Progenitor cell of endocrine pancreas (in vitro differentiated cells): ENCODE results near the gene PPP1CB. TPM values are rescaled to one million over a fixed set of nuclear protein-coding genes. Genes with fewer than 3 reads are reported as not detected.

Experiments used
- DNase-seq: peaks from one replicate; pipeline ENCODE4 v3.0.0; 2021; ENCODE audit warnings: low spot score; ENCODE audit not compliant: unreplicated experiment
- H3K27ac Mint-ChIP-seq: 2 replicates; pipeline ENCODE4 v1.8.0; 2021; ENCODE audit warnings: mild to moderate bottlenecking, moderate library complexity, mixed read lengths
- H3K27me3 Mint-ChIP-seq: 2 replicates; pipeline ENCODE4 v1.8.0; 2021; ENCODE audit warnings: mixed read lengths
- H3K36me3 Mint-ChIP-seq: 2 replicates; pipeline ENCODE4 v1.8.0; 2022; ENCODE audit warnings: mixed read lengths; ENCODE audit not compliant: insufficient read depth
- H3K4me1 Mint-ChIP-seq: 2 replicates; pipeline ENCODE4 v1.8.0; 2021; ENCODE audit warnings: low read depth, mixed read lengths
- H3K4me3 Mint-ChIP-seq: 2 replicates; pipeline ENCODE4 v1.8.0; 2021; ENCODE audit warnings: low read depth, mild to moderate bottlenecking, moderate library complexity, mixed read lengths
- H3K9me3 Mint-ChIP-seq: 2 replicates; pipeline ENCODE4 v1.8.0; 2021; ENCODE audit warnings: low read depth, mixed read lengths
- long read RNA-seq: library from polyadenylated mRNA; unstranded; transcript quantifications from one replicate; pipeline ENCODE4 v2.0.0, GENCODE V29; 2020
- total RNA-seq: library from RNA; stranded (reverse); gene quantifications from 2 replicates; pipeline ENCODE4 v1.2.1, GENCODE V29; 2021
- TF ChIP-seq, protein P1 (sequence below): fragments of 200-600 bp; sonication (generic); IDR thresholded peaks from one replicate; pipeline ENCODE4 v1.5.0; 2021; ENCODE audit warnings: antibody characterized with exemption, mild to moderate bottlenecking; ENCODE audit not compliant: unreplicated experiment

Gene PPP1CB
- total RNA-seq: 192 and 193 TPM in 2 replicates
- long read RNA-seq, full-length matches to known transcripts: 198 of 247 reads
- long read RNA-seq, partial matches to known transcripts: 29 of 247 reads
- long read RNA-seq, other reads (novel, unspliced or antisense): 20 of 247 reads

DNA sequence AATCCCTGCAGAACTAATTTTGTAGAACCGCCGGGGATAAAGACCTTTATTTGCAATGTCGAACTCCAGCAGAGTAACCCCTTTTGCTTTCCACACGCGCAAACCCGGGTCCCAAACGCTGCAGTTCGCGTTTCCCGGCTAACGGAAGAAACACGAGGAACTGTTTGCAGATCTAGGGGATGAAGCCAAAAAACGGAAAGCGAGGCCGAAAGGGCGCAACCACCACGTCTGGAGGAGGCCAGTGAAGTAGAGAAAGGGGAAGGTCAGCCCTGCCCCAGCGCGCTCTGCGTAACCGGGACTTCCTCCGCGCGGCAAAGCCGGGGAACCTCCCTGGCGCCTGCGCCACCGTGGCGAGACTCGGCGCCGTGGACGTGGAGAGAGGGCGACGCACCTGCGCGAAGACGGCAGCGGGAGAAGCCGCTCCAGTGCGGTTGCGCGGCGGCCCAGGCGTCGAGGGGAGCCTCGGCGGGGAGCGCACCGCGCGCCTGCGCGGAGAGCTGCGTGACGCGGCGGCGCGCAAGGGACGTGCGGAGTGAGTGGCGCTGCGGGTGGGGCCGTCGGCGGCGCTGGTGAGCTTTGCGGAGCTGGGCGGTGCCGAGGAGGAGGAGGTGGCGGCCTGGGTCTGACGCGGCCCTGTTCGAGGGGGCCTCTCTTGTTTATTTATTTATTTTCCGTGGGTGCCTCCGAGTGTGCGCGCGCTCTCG lies at the start of gene PPP1CB:
TSS of gene PPP1CB (plus strand) at position 579 of the 704 bp plus-strand sequence. CDS start 295 bp downstream, outside the sequence.
- DNase-seq: peak; percentile 92
- no peaks in the 10 kb centered on the region for H3K9me3 Mint-ChIP-seq
- peak within 1 kb of the TSS; percentile 99 for H3K27ac Mint-ChIP-seq
- no peaks in the 10 kb centered on the region for H3K36me3 Mint-ChIP-seq
- H3K27me3 Mint-ChIP-seq: no peaks in the 10 kb centered on the region
- TF ChIP-seq, protein P1, sequence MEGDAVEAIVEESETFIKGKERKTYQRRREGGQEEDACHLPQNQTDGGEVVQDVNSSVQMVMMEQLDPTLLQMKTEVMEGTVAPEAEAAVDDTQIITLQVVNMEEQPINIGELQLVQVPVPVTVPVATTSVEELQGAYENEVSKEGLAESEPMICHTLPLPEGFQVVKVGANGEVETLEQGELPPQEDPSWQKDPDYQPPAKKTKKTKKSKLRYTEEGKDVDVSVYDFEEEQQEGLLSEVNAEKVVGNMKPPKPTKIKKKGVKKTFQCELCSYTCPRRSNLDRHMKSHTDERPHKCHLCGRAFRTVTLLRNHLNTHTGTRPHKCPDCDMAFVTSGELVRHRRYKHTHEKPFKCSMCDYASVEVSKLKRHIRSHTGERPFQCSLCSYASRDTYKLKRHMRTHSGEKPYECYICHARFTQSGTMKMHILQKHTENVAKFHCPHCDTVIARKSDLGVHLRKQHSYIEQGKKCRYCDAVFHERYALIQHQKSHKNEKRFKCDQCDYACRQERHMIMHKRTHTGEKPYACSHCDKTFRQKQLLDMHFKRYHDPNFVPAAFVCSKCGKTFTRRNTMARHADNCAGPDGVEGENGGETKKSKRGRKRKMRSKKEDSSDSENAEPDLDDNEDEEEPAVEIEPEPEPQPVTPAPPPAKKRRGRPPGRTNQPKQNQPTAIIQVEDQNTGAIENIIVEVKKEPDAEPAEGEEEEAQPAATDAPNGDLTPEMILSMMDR: peak; percentile 37
- H3K4me3 Mint-ChIP-seq: peak within 1 kb of the TSS; percentile 88
- H3K4me1 Mint-ChIP-seq: peaks cover 33% of the 10 kb centered on the region

DNA sequence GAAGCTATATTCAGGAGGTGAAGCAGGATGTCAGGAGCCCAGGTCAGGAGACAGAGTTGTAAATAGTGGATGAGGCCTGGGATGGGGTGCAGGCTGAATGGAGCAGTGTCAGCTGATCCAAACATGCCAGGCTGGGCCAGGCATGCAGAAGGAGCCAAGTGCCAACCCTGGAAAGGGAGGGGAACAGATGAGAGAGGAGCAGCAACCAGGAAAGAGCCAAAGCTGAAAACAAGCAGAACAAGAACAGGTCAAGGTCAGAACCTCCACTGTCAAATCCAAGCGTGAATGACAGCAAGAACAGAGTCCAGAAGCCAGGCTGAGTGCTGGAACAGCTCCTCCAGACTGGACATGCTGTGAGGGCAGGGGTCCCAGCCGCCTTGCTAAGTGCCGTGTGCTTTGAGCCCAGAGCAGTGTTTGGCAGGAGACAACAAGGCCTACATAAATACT lies 49.2 kb upstream of the PPP1CB start:
- Mint-ChIP-seq H3K36me3 (no peaks in the 10 kb centered on the region), H3K4me1 (no peaks in the 10 kb centered on the region), H3K4me3 (no peak overlapping the region), H3K27ac (no peak overlapping the region), H3K27me3 (no peaks in the 10 kb centered on the region), H3K9me3 (peaks cover 3% of the 10 kb centered on the region)
- DNase-seq: no peak
- TF ChIP-seq, protein P1: no peak

DNA sequence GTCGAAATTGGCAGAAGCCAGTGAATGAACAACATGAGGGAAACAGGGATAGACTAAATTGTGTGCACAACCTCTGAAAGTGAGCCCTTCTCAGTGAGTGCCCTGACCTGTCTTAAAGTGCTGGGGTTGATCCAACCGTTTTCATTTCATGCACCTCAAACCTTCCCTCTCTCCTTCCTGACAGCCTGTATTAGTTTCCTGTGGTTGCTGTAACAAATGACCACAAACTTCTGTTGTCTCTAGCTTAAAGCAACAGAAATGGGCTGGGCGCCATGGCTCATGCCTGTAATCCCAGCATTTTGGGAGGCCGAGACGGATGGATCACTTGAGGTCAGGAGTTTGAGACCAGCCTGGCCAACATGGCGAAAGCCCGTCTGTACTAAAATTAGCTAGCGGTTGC lies 48.8 kb upstream of the PPP1CB start:
- no peaks in the 10 kb centered on the region for H3K27me3 Mint-ChIP-seq
- no peak for DNase-seq
- H3K9me3 Mint-ChIP-seq: peaks cover 3% of the 10 kb centered on the region
- TF ChIP-seq, protein P1: no peak
- no peak overlapping the region for H3K27ac Mint-ChIP-seq
- H3K36me3 Mint-ChIP-seq: no peaks in the 10 kb centered on the region
- H3K4me3 Mint-ChIP-seq: no peak overlapping the region
- H3K4me1 Mint-ChIP-seq: no peaks in the 10 kb centered on the region

DNA sequence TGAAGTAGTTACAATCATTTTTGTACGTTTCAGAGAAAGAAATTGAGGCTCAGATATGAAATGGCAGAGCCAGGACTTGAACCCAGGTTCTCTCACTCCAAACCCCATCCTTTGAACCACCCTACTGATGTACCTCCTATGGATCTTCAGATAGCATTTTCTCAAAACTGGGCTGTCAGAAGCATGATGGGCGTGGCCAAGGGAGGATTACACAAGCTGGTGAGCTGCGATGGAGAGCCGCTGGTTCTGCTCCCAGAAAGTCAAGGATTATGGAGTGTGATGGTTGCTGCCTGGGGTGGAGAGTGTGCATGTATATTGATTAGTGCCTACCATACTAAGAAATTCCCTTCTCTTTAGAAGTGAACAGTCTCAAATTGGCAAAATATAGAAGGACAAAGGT lies 47.0 kb upstream of the PPP1CB start:
- no peak overlapping the region for H3K27ac Mint-ChIP-seq

DNA sequence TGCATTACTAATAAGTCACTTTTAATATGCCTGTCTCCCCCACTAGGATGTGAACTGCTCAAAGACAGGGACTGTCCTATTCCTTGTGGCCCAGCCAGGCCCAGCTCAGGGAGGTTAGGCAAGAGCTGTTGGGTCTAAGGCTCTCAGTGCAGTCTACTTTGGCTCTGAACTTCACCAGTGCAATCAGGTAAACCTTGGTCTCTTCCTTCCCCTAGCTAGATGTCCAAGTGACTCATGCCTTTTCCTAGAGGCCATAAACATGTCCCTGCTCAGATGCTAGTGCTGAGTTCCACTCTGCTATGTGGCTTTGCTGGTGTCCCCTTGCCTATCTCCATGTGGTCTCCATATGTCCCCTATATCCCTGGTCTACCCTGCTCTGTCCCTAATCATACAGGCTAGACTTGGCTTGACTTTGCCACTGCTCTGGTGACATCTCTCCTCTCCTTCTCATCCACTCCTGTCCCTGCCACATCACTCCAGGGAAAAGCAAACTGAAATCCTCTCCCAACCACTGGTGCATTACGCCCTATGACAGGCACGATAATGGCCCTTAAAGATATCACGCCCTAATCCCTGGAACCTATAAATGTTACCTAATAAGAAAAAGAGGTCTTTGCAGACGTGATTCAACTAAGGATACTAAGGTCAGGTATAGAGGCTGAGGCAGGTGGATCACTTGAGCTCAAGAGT lies 45.7 kb upstream of the PPP1CB start:
- no peaks in the 10 kb centered on the region for H3K36me3 Mint-ChIP-seq
- TF ChIP-seq, protein P1: no peak
- no peaks in the 10 kb centered on the region for H3K27me3 Mint-ChIP-seq
- peaks cover 8% of the 10 kb centered on the region for H3K4me1 Mint-ChIP-seq
- H3K4me3 Mint-ChIP-seq: no peak overlapping the region
- peaks cover 3% of the 10 kb centered on the region for H3K9me3 Mint-ChIP-seq
- H3K27ac Mint-ChIP-seq: no peak overlapping the region
- no peak for DNase-seq

More for the DNA sequence above, 47.0 kb upstream of the PPP1CB start:
- Mint-ChIP-seq H3K4me1 (peaks cover 8% of the 10 kb centered on the region), H3K9me3 (peaks cover 3% of the 10 kb centered on the region), H3K4me3 (no peak overlapping the region), H3K27me3 (no peaks in the 10 kb centered on the region), H3K36me3 (no peaks in the 10 kb centered on the region)
- TF ChIP-seq, protein P1: no peak
- DNase-seq: no peak
